Measurements from ENCODE around the gene LAMA3. TPM values are rescaled to one million over a fixed set of nuclear protein-coding genes. Genes with fewer than 3 reads are reported as not detected.
A peak's percentile ranks its signal among the peaks of the same experiment; 100 is the strongest.
"Not testable (repeated sequence)": the region's sequence is repeated elsewhere in the genome, so short reads cannot be mapped to it uniquely, and the experiment has no call there.

The LAMA3 gene
- total and polyA plus RNA-seq, 12 donors: 0.89 to 5.3 (median 3.3) TPM

DNA sequence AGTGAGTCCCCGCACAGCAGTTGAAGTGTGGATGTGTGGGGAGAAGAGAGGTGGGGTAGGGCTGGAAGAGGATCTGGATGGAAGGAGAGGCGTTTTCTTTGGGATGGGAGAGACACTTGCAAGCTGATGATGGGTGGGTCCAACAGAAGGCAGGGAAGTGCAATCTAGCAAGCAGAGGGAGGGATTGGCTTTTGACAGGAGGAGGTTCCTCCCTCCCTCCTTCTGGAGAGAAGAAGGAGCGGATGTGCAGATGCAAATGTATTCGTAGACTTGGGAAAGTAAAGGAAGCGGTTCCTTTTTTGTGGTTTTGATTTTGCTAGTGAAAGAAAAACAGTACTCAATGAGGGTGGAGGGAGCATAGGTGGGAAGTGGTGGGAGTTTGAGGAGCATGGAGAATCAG is 48.9 kb downstream of the LAMA3 start:
- intact Hi-C loops (cut with DNase I): loop anchor here in 1 of 10 donors (10.0 kb wide), 1 partner anchor 177 kb away; no protein-coding TSS in a partner anchor
- H3K27ac ChIP-seq: no peak overlapping the region
- H3K36me3 ChIP-seq: no peaks in the 10 kb centered on the region
- ATAC-seq: peak in 1 of 8 donors; percentile 25
- 68 to 71% methylated on average over 5 of the region's 5 CpGs for WGBS, 2 donors
- peaks cover 0 to 5% (median 0%) of the 10 kb centered on the region in 7 donors for H3K27me3 ChIP-seq
- DNase-seq: no peak
- H3K4me3 ChIP-seq: no peak overlapping the region
- H3K9me3 ChIP-seq: no peaks in the 10 kb centered on the region
- H3K4me1 ChIP-seq: peaks cover 0 to 33% (median 4%) of the 10 kb centered on the region in 9 donors
- TF ChIP-seq, protein P1, sequence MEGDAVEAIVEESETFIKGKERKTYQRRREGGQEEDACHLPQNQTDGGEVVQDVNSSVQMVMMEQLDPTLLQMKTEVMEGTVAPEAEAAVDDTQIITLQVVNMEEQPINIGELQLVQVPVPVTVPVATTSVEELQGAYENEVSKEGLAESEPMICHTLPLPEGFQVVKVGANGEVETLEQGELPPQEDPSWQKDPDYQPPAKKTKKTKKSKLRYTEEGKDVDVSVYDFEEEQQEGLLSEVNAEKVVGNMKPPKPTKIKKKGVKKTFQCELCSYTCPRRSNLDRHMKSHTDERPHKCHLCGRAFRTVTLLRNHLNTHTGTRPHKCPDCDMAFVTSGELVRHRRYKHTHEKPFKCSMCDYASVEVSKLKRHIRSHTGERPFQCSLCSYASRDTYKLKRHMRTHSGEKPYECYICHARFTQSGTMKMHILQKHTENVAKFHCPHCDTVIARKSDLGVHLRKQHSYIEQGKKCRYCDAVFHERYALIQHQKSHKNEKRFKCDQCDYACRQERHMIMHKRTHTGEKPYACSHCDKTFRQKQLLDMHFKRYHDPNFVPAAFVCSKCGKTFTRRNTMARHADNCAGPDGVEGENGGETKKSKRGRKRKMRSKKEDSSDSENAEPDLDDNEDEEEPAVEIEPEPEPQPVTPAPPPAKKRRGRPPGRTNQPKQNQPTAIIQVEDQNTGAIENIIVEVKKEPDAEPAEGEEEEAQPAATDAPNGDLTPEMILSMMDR (IDR thresholded peaks at IDR 0.05): no peak

DNA sequence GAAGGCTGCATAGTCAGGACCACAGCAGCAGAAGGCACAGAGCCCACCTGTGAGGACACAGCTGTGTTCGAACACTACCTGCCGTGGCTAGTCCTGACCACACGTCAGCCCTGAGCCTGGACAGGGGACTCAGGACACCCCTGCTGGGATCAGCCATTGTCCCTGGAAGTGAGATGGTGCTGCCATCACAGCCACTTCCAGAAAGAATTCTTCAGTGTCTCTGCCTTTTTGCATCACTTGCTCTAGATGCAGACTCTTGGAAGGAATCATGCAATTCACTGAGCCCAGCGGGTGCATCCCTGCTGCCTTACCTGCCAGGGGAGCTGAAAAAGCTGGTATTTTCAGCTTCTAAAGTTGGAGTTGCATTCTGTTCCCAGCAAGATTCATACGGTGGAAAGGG is 49.3 kb downstream of the LAMA3 start:
- H3K4me1 ChIP-seq: peaks cover 0 to 33% (median 4%) of the 10 kb centered on the region in 9 donors
- no peak overlapping the region for H3K27ac ChIP-seq
- H3K27me3 ChIP-seq: peaks cover 0 to 5% (median 0%) of the 10 kb centered on the region in 7 donors
- TF ChIP-seq, protein P1 (IDR thresholded peaks at IDR 0.05): no peak
- no peak for ATAC-seq
- WGBS, 2 donors: 90 to 91% methylated on average over 5 of the region's 5 CpGs
- no peaks in the 10 kb centered on the region for H3K9me3 ChIP-seq
- no peaks in the 10 kb centered on the region for H3K36me3 ChIP-seq
- no peak for DNase-seq
- H3K4me3 ChIP-seq: no peak overlapping the region
- intact Hi-C loops (cut with DNase I): loop anchor here in 1 of 10 donors (10.0 kb wide), 1 partner anchor 176 kb away; no protein-coding TSS in a partner anchor

DNA sequence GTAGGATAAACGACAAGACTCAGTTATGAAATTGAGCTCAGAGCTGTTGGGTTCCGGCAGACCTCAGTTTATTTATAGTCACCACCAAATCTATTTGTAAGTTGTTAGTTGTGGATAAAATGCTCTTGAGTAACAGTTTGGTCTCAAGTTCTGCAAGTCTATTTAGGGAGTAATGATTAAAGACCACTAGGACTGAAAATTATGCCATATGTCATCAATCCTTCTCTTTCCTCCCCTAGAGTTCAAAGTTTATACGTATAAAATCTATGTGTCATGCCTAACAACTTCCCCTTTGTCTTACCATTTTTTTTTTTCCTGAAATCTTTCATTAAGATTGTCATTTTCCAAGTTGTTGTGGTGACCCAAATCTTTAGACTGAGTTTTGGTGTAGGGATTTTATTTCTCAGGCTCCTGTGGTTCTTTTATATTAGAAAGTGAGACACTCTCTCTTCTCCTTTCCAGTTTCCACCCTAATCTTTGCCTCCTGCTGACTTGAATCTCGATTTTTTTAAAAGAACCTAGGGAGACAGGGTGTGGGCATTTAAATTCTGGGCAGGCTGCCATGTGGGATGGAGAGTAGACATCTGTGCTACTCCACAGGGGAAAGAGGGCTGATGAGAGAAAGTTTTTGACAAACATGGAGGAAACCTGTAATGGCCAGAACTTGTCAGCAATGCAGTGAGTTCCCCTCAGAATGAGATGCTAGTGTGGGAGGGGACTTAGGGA is 51.0 kb downstream of the LAMA3 start:
- TF ChIP-seq, protein P1 (IDR thresholded peaks at IDR 0.05): no peak
- H3K4me3 ChIP-seq: no peak overlapping the region
- H3K4me1 ChIP-seq: peaks cover 0 to 32% (median 5%) of the 10 kb centered on the region in 9 donors
- no peak for DNase-seq
- peaks cover 0 to 5% (median 0%) of the 10 kb centered on the region in 7 donors for H3K27me3 ChIP-seq
- intact Hi-C loops (cut with DNase I): no loop called here
- WGBS, 2 donors: 33 to 41% methylated on average over 4 of the region's 4 CpGs
- no peaks in the 10 kb centered on the region for H3K36me3 ChIP-seq
- H3K9me3 ChIP-seq: no peaks in the 10 kb centered on the region
- peak in 1 of 8 donors; percentile 35 for ATAC-seq
- H3K27ac ChIP-seq: no peak overlapping the region

DNA sequence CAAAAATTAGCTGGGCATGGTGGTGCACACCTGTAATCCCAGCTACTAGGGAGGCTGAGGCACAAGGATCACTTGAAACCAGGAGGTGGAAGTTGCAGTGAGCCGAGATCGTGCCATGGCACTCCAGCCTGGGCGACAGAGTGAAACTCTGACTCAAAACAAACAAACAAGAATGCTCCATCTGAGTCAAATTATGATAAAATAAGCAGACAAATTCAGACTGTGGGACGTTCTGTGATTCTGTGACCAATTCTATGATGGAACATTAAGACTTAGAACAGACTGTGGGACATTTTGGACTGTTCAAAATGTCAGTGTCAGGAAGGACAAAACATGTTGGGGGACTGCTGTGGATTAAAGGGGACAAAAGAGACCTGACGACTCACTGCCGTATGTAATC is 52.7 kb downstream of the LAMA3 start:
- H3K9me3 ChIP-seq; intact Hi-C loops (cut with DNase I); DNase-seq; H3K27me3 ChIP-seq; H3K4me3 ChIP-seq; ATAC-seq; H3K36me3 ChIP-seq; H3K27ac ChIP-seq: not testable (repeated sequence)
- WGBS, 2 donors: 92% methylated on average over 6 of the region's 6 CpGs
- peaks cover 0 to 27% (median 5%) of the 10 kb centered on the region in 9 donors for H3K4me1 ChIP-seq

Measured in heart right ventricle (tissue), 16 donors.